Activated CD4-positive, CD25-positive, alpha-beta regulatory T cell treated with anti-CD3 and anti-CD28 coated beads, Interleukin-2, amount 50 U/mL, for 16 hours (primary cell): Measurements from ENCODE around the gene DTX1.

Experiments used
- DNase-seq: peaks from one replicate; pipeline ENCODE4 v3.0.0-alpha.2; 2020; ENCODE audit warnings: low read depth, low spot score

Gene DTX1

DNA sequence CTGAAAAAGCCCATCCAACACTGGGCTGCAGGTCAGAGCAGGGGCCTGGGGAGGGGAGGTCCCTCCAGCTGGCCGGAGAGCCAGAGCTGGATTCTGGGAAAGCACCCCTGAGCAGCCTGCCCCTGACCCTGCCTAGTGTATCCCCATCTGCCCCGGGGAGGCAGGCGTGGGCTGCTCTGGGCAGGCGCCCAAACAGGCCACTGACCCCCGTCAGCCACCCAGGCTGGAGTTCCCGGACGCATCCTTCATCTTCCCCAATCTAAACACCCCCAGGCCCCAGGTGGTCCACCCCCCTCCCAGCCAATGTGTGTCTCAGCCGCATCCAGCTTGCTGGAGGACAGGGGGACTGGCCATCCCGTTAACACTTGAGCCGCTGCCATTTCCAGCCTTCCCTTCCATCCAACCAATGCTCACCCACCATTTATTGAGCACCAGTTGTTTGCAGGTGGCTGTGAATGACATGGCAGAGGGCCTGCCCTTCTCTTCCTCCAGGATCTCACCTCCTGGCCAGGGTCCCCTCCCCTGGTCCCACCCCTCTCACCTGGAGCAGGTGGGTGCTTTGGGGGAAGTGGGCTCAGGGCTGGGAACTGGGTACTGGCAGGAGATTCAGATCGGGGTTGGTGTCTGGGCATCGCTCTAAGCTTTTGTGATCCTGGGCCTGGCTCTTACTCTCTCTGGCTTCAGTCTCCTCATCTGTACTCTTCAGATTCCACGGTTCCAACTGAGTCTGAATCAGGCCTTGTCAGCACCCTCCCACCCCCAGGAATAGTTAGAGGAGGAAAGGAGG, 743 bp upstream of the DTX1 start:
- no peak for DNase-seq

- DNase-seq = no peak
Observed at GRCh38 chr12:113056381-113056630, 224 bp upstream of the DTX1 start.

- DNase-seq = no peak
Observed at GRCh38 chr12:113057565-113058485, 1.3 kb downstream of the DTX1 start.

DNA sequence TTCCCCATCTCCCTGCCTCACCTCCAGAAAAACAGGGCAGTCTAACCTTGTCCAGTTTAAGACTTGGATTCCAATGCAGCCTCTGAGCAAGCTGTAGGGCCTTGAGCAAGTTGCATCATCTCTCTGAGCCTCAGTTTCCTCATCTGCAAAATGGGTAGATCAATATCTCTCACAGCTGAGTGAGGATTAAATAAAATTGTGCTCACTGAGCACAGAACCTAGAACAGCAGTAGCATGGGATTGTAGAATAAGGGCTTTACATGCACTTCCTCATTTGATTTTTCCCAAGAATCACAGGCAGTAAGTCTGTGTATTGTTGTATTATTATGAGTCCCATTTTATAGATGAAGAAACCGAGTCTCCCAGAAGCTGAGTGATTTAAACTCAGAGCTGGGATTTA, 2.0 kb downstream of the DTX1 start:
- DNase-seq = no peak

GRCh38 chr12:113059071-113059595, 2.6 kb downstream of the DTX1 start:
- no peak for DNase-seq

DNA sequence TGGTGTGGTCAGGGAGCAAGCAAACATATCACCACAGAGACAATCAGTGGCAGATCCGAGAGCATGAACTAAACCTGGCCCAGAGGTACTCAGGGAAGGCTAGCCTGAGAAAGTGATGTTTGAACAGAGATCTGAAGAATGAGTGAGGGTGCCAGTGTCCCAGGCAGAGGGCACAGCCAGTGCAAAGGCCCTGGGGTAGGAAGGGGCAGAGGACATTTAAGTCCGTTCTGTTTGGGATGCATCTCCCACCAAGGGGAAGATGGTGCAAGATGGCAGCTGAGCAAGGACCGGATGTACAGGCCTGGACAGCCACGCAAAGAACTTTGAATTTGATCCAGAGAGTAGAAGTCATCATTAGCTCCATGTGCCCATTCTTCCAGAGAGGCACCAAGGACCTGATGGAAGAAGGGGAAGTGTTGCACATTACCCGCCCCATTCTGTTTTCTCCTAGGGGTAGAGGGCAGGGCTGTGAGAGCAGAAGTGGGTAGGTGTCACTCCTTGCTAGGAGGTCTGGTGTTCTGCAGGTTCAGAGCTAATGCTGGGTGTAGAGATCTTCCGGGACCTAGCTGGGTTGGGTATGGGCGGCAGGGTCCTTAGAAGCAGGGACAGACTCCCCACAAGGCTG, 3.9 kb downstream of the DTX1 start:
- DNase-seq = no peak

GRCh38 chr12:113061061-113061694, 4.6 kb downstream of the DTX1 start:
- DNase-seq = no peak

DNA sequence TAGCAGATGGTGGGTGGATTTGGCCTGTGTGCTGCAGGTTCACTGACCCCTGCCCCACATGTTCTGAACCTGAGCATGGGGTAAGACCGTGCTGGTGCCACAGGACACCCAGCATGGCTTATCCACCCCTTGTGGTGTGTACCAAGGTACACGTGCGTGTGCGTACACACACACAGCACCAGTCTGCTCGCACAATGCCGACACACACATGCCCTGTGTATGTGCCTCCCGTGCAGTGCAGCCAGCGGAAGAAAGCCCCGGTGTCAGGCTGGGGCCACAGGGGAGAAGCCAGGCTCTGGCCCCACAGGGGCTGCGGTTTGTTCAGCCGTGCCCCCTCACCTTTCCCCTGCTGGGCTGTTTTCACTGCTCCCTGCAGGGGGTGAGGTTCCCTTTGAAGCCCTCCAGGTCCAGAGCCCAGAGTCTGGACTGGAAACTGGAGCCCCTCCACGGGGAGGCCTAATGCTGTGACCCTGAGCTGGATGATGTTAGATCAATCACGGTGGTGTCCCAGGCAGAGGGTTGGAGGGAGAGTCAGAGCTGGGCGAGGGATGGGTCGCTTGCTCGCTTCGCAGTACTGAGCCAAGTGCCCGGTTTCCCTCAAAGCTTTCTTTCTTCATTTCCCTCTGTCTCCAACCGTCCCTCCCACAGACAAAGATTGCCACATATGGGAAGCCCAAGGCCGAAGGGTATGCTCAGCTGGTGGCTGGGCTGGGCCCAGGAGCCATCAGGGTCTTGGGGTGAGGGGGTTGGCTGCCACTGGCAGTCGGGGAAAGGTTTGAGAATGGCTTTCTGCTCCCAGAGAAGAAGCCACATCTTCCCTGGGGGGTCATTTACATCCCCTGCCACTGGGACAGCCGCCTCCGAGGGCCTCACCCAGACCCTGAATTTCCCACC, 6.2 kb downstream of the DTX1 start:
- DNase-seq = no peak

DNA sequence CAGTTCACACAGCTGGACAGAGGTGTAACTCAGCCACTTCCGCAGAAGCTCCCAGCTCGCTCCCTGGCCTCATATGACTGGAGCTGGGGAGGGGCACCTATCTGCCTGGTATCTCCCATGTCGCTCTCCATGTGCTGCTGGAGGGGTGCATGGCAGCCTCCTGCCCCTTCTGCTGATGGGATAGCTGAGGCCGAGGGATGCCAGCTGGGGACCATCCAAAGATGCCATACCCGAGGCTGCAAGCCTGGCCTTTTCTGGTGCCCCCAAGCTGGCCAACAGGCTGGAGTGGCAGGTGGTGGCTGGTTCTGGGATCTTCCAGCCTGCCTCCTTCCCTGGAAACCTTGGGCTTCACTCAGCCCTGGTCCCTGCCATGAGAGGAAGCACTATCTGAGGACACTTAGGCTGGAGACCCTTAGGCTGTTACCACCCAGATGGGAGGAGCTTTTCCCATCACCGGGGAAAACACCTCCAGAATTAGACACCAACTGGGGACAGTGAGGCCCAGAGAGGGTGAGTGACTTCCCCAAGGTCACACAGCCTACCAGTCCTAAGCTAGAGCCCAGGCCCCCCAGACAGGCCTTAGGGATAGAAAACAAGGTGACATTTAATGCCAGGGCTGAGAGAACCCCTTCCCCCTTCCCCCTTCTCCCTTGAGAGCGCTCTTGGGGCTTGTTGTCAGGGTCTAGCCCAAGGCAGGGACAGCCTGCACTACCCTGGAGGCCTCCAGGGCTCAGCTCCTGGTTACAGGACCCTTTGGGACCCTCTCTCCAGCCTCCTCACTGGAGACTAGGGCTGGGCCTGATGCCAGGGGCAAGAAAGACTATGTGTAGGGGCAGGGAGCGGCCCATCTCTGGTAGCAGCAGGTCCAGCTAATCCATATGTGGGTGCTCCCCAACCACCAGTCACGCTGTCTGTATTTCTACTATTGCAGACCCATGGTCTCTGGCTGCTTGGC, 7.1 kb downstream of the DTX1 start:
- no peak for DNase-seq

GRCh38 chr12:113064395-113065125, 8.0 kb downstream of the DTX1 start:
- DNase-seq = no peak

DNA sequence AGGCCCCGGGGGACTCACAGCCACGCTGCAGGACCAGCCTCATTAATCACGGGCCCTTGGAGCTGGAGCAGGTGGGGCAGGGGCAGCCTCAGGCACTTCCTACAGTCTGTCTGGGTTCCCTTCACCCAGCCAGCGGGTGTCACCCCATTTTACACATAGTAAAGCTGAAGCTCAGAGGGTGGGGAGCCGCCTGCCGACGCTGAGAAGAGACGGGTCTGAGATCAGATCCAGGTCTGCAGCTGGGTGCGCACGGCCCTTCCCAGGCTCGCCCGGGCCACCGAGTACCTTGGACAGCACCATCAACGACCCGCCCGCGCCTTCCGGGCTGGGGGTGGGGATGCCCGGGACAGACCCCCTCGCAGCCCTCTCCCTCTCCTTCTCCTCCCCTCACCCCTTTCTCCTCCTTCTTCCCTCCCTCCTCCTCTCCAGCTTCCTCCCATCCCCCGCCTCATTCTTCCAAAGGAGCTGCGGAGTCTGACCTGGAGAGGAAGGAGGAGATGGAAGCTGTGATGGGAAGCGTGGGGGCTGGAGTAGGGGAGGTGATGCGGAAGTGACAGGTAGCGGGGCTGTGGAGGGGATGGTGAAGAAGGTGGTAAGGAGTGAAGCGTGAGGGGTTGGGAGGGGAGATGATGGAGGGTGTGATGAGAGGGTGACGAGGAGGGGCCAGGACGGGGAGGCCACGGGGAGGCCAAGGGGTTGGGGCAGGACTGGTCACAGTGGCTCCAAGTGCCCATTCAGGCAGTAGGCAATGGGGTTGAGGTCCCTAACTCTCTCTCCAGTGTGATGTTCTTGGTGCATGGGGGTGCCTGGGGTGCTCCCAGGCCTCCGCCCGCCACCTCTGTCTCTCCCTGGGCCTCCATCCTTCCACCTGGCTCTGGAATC, 8.8 kb downstream of the DTX1 start:
- DNase-seq = no peak

DNA sequence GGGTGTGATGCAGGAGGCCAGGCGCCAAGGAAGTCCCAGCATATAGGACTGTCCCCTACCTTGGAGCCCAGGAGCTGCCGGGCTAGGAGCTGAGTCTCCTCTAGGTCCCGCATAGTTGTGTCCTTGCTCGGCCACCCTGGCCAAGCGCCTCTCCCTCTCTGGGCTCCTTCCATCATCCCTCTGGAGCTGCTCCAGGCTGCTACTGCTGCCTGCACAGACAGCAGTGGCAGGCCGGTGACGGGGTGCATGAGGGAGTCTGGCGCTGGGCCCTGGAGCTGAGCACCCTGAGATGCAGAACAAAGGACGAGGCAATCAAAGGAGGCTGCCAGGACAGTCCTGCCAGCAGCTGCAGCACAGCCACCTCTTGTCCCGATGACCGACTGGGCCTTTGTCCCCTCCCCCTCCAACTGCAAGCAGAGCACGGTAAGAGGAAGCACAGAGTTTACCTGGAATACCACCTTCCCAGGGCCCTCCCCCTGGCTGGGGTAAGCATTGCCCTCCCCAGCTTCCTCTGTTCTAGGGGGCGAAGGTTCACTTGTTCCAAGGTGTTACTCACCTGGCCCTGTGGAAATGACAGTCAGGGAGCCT, 10.4 kb downstream of the DTX1 start:
- DNase-seq = no peak

- no peak for DNase-seq
Observed at GRCh38 chr12:113067987-113068935, 11.7 kb downstream of the DTX1 start.

GRCh38 chr12:113069149-113069548, 12.6 kb downstream of the DTX1 start:
- DNase-seq = no peak

GRCh38 chr12:113069751-113070116, 13.2 kb downstream of the DTX1 start:
- no peak for DNase-seq

GRCh38 chr12:113070117-113070906, 13.8 kb downstream of the DTX1 start:
- no peak for DNase-seq
